GM18907 (cell line): ENCODE results near the gene SHROOM4.

Source experiments
- ATAC-seq: cut with Tn5 transposase; IDR thresholded peaks from one replicate; pipeline ENCODE4 v1.9.1; 2021; ENCODE audit warnings: mild to moderate bottlenecking, moderate library complexity; ENCODE audit not compliant: unreplicated experiment

SHROOM4 gene

DNA sequence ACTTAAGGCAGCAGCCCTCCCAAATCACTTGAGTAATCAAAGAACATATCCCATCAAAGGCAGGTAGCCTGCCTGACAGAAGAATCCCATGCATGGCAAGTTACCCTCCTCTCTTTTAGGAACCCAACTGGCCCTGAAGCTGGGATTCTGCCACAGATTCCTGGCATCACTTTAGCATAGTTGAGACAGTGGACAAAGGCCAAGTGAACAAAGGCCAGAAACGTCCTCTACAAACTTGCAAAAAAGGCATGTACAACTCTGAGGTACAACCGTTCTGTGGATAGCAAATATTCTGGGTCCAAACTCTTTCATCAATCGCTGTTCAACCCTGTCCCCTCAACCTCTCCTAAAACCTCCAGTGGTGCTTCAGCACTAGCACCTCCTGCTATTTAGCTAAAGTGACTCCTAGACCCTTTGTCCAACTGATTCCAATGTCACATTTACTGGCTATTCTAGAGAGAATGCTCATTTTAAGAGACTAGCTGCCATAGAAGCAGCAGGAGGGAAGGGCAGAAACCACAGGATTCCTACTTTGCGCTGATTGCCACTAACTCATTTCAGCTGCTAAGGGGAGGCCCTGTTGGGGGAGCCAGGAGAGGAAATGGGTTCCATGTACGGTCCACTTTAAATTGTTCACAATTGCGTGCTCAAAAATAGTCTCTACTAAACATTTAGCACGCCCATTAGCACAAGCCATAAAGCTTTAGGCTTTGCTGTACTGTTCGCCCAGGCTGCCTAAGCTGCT lies 105.9 kb downstream of the SHROOM4 start:
- no peak for ATAC-seq

DNA sequence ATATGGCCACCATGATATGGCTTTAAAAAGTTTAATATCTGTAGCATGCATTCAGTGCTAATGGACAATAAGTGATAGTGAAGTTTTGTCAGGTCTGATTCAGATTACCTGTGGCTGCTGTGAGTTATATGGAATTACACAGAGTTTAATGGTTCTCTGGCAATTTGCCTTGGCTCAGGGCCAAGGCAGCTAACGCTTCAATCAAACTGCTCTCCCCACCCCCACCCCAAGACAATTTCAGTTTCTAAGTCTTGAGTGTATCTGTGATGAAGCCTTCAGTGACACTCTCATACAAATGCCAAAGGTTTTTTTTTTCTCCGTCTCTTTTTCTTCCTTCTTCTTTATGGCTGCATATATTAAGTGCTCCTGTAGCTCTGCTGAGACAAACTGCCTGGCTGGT lies 106.6 kb downstream of the SHROOM4 start:
- ATAC-seq = no peak

DNA sequence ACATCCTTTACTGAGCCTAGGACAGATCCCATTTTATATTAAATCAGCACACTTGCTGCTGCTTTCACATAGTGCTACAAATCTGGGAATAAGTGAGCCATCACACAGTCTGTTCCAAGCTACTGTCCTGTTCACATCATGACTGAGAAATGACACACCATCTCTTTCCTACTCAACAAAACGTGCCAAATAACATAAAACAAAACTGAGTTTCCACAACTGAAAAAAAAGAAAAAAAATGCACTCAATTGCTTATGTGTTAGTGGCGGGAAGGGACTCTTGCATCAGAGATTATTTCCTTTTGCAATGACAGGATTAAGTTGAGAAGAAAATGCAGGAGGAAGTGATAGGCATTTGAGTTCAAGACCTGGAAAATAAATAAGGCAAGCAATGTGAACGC lies 109.0 kb downstream of the SHROOM4 start:
- ATAC-seq = no peak

DNA sequence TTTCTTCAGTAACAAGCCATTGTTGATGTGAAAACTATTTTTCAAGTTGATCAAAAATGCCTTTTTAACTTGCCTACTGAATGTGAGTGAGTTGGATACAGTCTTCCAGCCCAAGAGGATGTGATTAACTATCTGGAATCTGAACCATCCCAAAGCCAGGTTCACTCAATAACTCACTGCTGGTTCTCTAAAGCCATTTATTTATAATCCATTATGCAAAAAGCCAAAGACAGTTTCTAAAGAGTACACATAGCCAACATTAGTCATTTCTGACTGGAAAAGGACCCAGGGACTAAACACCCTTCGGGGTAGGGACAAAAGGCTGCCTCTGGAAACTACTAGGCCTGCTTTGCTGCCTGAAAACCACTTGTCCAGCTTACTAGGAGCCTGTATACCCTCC lies 109.6 kb downstream of the SHROOM4 start:
- no peak for ATAC-seq

DNA sequence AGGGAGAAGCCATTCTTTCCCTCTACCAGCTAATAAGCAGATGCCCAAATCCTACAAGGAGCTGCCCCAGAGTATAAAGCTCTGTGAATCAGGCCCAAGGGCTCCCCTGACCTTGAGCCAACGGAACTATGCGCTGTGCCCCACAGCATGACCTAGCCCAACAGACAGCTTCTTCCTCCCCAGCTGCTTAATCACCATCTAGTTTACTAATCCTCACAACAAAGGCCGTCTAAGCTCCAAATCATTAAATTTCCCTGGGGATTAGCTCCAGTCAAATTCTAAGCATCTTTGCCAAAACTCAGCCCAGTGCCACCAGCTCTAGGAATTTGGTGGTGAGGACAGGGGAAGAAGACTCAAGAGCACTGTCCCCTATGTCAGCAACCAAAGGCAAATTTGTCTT lies 113.1 kb downstream of the SHROOM4 start:
- ATAC-seq = no peak

DNA sequence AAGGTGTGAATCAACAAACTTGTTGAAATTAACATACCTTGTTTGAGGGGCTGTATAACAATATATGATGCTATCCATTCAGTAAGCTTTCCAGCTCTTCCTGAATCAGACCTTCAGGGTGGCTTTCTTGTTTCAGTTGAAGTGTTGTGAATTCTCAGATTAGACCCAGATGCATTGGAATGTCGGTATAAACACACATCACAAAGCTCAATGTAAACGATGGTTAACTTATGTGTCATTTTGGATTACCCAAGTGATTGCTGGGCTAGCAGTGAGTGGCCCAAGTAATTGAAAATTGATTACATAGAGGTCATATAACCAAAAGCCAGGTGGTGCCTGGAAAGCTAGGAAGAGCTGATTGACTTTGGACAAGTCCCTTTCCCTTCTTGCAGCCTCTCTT lies 115.0 kb downstream of the SHROOM4 start:
- ATAC-seq = no peak

DNA sequence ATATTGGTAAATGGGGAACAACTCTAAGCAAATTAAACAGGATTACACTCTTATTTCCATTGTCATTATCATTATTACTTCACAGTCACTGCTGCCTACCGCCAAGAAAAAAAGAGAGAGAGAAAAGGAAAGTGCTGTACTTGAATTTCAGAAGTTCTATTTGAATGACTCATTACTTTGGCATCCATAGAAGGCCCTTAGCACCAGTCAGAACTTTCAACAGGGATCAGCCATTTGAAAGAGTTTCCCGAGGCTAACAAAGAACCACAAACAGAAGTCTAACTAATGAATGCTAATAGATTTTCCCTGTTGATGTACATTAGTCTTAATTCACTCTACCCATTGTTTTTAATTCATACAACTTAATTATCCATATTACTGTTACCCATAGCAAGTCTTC lies 116.3 kb downstream of the SHROOM4 start:
- ATAC-seq = no peak

DNA sequence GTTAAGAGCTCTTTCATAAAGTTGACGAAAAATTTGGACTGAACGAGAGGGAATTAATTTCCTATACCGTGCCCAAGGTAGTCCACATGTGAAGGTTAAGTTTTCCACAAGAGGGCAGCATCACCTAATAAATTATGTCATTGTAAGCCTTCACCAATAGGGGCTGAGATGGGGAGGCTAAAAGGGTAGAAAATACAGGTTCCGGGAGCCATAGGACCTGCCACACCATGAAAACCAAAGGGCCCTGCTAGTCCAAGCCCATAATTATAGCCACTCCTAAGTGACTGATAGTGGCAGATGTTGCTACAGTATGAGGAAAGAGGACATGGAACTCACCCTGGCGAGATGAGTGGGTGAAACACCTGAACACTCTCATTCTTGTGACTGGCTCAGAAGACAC lies 122.2 kb downstream of the SHROOM4 start:
- peak; percentile 97 for ATAC-seq

DNA sequence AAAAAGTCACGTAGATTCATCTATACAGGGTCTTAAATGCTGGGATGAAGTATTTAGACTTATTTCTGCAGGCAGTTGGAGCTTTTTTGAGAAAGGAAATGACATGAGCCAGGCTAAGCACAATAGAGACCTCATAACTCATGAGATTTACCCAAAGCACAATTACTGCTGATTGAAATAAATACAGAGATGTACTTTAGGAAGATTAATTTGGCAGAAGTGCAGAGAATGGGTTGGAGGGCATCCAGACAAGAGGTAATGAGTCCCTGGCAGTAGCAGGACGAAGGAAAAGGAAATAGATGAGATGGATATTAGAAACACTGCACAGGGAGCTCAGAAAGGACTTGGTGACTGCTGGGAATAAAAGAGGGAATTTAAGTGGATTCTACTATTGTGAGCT lies 129.1 kb downstream of the SHROOM4 start:
- no peak for ATAC-seq

DNA sequence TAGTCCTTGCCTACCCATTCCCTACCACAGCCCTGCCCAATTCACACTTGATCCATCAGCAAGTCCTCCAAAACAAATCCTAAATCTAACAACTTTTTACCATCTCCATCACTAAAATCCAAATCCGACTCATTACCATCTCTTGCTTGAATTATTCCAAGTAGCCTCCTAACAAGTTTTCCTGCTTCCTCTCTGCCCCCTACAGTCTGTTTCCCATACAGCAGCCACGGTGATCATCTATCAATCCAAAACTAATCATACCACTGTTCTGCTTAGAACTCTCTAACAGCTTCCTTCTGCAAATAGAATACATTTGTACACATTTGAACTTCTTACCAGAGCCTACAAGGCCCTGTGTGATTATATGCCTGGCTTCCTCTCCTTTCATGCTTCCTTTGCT lies 133.0 kb downstream of the SHROOM4 start:
- no peak for ATAC-seq

DNA sequence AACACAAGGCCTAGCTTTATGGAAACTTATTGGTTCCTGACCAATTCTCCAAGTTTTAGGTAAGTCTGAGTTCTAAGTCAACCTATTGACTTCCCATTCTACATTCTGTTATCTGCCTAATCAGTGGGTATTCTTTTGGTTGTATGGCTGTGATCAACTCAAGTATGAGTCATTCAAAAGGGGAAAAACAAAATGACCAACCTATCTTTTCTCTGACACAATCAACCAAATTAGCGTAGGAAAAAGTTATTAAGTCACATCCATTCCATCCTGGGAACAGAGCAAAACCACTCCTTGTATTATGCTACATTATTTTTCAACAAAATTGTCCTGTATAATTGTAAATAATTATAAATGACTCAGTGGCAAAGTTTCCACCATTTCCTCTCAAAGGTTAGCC lies 136.2 kb downstream of the SHROOM4 start:
- ATAC-seq = no peak

DNA sequence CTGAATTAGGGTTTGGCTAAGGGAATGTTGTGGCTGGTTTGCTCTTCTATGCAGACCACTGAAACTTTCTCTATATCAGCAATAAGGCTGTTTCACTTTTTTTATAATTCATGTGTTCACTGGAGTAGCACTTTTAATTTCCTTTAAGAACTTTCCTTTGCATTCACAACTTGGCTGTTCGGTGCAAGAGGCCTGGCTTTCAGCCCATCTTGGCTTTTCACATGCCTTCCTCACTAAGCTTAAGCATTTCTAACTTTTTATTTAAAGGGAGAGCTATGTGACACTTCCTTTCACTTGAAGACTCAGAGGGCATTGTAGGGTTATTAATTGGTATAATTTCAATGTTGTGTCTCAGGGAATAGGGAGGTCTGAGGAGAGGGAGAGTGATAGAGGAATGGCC lies 142.3 kb downstream of the SHROOM4 start:
- no peak for ATAC-seq

DNA sequence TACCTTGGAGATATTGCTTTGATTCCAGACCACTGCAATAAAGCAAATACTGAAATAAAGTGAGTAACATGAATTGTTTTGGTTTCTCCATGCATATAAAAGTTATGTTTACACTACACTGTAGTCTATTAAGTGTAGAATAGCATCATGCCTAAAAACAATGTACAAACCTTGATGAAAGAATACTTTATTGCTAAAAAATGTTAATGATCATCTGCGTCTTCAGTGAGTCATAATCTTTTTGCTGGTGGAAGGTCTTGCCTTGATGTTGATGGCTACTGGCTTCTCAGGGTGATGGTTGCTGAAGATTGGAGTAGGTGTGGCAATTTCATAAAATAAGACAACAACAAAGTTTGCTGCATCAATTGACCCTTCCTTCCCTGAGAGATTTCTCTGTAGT lies 145.1 kb downstream of the SHROOM4 start:
- no peak for ATAC-seq

DNA sequence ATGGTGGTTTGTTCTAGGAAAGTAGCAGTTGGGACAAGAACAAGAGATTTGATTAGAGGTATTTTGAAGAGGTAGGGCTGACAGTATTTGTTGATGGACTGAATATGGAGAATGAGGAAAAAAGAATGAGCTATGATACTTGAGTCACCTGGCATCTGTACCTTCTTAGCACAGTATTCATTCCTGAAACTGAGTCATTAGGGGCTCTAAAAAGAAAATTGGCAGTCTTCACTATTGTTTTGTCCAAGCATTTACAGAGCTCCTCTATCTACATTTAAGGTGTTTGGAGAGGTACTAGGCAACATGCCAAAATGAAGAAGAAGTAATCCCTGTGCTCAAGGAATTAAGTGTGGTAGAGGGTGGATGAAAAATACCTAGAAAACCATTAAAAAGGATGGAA lies 165.8 kb downstream of the SHROOM4 start:
- ATAC-seq = no peak

DNA sequence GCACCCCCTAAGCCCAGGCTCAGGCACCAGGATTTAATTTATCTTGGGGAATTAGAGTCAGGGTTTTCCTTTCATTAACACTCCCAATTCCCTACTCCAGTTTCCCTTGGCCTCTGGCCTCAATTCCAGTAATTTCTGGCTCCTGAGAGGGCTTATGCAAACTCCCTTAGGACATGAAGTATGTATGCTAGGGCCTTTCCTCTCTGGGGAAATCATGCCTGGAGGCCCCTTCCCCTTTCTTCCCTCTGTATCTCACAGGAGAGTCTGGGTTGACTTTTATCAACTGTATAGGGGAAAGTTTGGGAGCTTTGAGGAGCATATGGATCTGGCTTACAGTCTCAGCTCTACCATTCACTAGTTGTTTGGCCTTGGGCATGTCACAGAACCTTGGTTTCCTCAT lies 169.5 kb downstream of the SHROOM4 start:
- no peak for ATAC-seq

DNA sequence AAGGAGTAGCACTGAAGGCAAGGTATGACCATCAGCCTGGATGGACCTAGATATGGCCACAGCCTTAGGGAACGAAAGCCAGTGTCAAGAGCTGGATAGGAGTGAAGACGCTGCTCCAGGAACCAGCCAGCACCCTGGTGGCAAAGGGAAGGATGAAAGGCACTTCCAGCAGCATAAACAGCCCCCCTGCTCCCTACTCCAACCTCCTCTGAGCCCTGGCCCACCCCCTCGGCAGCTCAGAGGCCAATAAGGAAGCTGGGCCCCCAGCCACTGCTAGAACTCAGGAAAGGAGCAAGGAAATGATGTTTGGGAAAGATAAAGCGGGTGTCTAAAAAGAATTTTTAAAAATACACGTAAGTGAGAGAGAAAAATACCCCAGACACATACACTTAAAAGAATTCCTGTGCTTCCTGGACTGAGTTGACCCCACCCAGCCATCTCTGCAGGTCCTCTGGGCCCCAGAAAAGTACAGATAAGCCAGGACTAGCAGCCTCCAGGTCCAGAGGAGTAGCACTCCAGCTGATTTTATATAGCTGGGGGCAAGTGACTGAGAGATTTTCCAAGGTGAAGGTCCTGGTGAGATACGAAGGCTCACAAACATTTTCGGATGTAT lies 170.4 kb downstream of the SHROOM4 start:
- no peak for ATAC-seq

DNA sequence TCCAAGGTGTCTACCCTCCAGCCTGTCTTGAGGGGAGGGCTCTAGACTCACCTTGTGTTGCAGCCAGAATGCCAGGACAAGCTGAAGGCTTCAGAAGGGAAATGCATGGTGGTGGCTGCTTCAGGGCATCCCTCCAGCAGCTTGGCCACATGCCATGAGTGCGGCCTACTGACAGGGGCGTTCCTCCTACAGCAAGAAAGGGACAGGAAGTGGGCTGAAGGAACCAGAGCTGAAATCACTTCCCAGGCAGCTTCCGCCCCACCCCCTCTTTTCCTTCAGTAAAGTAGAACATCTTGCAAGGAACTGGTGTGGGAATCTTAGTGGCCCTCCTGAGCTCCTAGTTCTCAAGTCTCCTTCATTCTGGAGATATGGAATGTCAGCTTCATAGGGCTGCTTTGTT lies 175.9 kb downstream of the SHROOM4 start:
- ATAC-seq = no peak

DNA sequence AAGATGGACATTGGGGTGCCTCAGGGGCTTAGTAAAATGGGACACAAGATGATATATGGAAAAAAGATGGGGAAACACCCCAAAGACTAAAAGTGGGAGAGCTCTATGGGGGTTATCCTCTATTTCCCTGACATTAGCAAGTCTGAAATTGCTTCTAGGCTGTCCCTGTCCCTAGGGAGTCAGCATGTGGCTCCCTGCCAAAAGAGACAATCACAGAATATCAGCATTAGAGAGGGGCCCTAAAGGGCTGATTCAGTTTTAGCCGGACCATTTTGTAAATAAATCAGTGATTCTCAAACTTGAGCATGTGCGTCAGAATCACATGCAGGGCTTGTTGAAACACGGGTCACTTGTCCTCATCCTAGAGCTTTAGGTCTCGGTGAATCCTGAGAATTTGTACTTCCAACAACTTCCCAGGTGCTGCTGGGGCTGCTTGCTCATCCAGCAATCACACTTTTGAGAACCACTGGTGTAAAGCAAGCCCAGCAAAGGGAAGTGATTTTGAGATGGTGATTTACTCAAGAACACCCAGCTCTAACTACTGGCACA lies 178.1 kb downstream of the SHROOM4 start:
- no peak for ATAC-seq

DNA sequence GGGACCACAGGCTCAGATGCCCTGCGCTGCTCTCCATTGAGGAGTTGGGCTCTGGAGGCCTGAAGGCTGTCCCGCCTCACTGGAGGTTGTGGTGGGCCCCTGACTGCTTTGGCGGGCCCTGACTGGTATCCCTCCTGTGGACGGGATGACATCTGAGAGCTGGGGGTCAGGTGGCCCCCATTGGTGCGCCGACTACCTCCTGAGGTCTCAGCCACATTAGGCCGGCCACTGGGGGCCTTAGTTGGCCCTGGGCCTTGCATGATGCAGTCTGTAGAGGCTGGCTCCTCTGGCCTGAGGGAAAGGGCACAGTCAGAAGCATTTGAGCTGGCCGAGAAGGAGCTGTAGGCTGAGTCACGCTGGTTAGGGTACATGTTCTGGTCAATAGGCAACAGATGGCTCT lies 178.8 kb downstream of the SHROOM4 start:
- no peak for ATAC-seq

DNA sequence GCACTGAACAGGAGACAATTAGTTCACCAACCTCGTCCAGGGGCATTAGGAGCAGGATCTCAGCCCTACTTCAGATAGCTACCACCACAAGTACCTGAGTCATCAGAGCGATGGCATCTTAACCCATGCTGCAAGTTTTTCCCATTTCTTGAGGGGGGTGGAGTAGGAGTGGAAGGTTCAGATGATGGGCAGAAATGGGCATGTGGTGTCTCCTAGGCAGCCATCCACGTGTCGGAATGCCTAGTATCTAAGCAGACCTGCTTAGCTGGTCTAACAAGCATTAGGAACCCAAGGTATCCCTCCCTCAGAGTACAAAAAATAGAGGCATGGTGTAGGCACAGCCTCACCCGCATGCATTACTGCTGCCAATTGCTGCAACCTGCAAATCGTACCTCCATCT lies 184.2 kb downstream of the SHROOM4 start:
- no peak for ATAC-seq

DNA sequence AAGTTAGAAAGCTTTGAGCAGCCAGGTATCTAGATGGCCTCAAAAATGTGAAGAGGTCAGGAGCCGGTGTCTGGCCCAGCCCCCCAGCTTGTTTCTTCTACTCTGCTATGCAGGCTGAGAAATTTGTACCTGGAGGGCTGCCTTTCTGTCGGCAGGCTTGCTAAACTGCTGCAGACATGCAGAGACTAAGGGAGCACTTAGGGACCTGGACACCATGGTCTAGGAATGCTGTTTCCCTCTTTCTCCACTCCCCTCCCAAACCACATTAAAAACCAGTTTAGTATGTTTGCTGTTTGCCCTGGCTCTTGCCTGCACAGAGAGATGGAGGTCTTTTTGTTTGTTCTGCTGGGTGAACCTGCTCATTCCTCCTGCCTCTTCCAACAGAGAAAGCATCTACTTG lies 186.3 kb downstream of the SHROOM4 start:
- ATAC-seq = no peak

DNA sequence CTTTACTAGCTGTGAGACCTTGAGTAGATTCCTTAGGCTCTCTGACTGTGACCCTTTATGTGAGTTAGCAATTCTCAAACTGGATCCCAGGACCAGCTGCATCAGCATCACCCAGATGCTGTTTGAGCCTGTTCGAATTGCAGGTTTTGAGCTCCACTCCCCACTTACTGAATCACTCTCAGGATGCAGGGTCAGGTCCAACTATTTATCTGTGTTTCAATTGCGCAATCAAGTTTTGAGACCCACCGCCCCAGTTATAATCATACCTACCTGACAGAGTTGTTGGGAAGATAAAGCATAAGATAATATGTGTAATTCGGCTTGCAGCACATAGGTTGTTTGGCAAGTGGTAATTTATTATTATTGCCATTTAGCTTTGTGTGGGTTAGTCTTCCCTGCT lies 187.6 kb downstream of the SHROOM4 start:
- no peak for ATAC-seq

DNA sequence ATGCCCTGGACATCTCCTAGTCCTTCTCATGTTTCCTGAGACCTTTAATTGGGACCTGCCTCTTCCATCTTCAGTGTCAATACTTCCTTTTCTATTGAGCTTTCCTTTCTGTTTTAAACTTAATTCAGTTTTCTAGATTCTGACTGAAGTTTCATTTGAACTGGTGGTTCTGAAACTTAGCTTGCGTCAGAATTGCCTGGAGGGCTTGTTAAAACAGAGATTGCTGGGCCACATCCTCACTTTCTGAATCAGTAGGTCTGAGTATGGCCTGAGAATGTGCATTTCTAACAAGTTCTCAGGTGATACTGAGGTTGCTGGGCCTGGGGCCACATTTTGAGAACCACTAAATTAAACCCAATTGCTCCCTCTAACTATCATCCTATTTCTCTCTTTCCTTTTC lies 191.2 kb downstream of the SHROOM4 start:
- no peak for ATAC-seq
